Stimulated activated CD8-positive, alpha-beta memory T cell treated with anti-CD3 and anti-CD28 coated beads, Interleukin-4, amount 100 ng/mL, for 48 hours (primary cell): Measurements from ENCODE around the gene GYG2.

Experiments
- DNase-seq: peaks from one replicate; pipeline ENCODE4 v3.0.0-alpha.2; 2020

The GYG2 gene

DNA sequence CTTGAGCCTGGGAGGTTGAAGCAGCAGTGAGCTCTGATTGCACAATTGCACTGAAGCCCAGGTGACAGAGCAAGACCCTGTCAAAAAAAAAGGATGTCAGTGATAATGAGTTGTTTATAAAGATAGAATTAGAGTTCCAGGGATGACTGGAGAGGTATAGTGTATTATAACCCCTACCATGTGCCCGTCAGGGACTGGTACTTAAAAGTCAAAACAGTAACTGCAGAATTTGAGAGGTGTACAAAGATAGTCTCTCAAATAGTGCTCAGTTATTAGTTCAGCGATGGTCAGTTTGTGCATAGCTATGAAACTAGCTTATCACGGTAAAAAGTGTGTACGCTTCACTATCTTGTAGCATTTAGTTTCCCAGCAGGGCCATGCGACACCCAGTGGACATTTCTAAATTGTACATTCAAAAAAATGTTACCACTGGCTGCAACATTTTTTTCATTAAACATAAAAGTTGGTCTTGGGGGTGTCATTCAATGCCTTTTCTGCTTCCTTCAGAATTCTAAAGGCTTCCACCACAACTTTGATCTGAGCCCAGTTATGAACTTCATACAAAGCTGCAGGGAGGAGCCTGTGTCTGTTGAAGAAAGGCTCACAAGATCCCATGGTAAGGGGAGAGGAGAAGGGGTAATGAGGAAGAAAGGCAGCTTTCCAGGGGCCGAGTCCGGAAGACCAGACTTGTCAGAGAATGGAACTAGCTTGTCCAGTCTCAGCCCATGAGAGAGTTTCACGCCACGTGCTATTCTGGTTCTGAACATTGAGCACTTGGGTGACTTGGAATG is 9.2 kb upstream of the GYG2 start:
- DNase-seq = no peak

- no peak for DNase-seq
Measured at GRCh38 chrX:2820136-2820771, 8.5 kb upstream of the GYG2 start.

DNA sequence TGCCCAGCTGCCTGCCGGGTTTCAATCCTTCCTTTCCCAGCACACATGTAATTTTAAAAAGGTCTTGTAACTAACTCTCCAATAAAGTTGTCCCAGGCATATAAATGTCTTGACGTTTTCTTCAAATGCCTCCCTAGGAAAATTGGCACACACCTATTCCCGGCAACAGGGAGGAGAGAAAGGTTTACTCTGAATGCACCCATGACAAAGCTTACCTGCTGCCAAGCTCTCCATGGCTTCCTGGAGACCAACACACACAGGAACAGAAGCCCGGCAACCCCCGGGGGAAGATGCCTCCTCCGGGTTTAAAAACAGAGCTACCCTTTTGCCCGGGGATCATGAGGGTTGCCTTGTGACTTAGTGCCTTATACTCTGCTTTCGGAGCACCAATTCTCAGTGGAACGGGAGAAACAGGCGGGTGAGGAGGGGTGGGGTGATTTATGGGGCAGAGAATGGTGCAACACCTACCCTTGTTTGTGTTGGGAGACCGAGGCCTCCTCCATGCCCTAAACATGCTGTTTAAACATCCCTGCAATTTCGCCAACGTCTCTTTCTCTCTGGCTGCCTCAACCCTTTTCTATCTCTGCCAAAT is 4.8 kb upstream of the GYG2 start:
- no peak for DNase-seq

- DNase-seq = no peak
Measured at GRCh38 chrX:2824886-2825285, 3.8 kb upstream of the GYG2 start.

GRCh38 chrX:2828959-2829411 is 255 bp downstream of the GYG2 start:
- DNase-seq = no peak

- DNase-seq = no peak
Measured at GRCh38 chrX:2829469-2830246, 928 bp downstream of the GYG2 start.

- DNase-seq = no peak
Measured at GRCh38 chrX:2831471-2832228, 2.9 kb downstream of the GYG2 start.

- no peak for DNase-seq
Measured at GRCh38 chrX:2837961-2838360, 9.2 kb downstream of the GYG2 start.

GRCh38 chrX:2840961-2841360 is 12.2 kb downstream of the GYG2 start:
- DNase-seq = no peak

GRCh38 chrX:2841537-2841936 is 12.8 kb downstream of the GYG2 start:
- no peak for DNase-seq

GRCh38 chrX:2846992-2847391 is 18.3 kb downstream of the GYG2 start:
- DNase-seq = no peak

- DNase-seq = no peak
Measured at GRCh38 chrX:2848871-2849301, 20.2 kb downstream of the GYG2 start.

DNA sequence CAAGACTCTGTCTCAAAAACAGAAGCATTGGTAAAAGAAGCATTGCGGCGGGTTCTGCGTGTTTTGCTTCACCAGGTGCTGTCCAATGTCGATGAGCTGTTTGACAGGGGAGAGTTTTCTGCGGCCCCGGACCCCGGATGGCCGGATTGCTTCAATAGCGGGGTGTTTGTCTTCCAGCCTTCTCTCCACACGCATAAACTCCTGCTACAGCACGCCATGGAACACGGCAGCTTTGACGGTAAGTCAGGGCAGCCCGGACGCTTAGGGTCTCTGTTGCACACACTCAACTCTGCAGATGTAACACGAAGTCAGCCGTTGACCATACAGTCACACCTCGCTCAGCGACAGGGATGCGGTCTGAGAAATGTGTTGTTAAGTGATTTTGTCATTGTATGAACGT is 26.2 kb downstream of the GYG2 start:
- no peak for DNase-seq

- DNase-seq = no peak
Measured at GRCh38 chrX:2855761-2856160, 27.0 kb downstream of the GYG2 start.

- DNase-seq = no peak
Measured at GRCh38 chrX:2857566-2857965, 28.8 kb downstream of the GYG2 start.

- no peak for DNase-seq
Measured at GRCh38 chrX:2859197-2859797, 30.6 kb downstream of the GYG2 start.

DNA sequence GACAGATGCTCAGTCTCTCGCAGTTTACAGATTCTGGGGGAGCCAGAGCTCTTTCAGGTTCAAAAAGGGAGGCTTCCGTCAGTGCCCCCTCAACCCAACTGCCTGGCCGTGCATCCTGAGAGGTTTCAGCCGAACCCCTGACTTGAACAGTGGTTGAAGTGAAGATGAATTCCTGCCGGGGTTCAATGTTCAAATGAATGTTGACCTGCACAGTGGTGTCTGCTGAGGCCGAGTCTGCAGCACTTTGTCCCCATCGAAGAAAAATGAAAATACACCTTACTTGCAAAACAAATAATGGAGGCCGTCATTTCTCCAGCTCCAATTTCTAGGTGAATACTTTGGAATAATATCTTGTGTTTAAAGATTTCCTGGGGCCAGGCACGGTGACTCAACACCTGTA is 33.7 kb downstream of the GYG2 start:
- DNase-seq = no peak

DNA sequence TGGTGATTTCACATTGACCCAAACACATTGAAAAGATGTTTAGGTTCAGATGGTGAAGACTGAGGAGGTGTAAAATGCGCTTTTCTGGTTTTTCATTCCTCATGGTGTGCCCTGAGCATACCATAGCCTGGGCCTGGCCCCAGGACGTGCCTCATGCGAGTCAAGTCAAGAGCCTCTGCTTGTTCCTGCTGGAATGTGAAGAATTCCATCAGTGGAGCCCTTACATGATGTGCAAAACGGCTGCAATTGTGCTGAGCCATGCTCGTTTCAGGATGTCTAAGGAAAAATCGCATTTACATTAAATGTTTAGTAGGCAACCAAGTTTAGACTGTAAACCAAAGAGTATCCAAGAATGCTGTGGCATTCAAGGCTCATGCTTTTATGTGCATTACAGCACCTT is 34.9 kb downstream of the GYG2 start:
- no peak for DNase-seq

GRCh38 chrX:2867206-2867605 is 38.5 kb downstream of the GYG2 start:
- DNase-seq = no peak

- no peak for DNase-seq
Measured at GRCh38 chrX:2870650-2871049, 41.9 kb downstream of the GYG2 start.

- DNase-seq = no peak
Measured at GRCh38 chrX:2871831-2872230, 43.1 kb downstream of the GYG2 start.

- DNase-seq = no peak
Measured at GRCh38 chrX:2872671-2873277, 44.0 kb downstream of the GYG2 start.
